Measurements from ENCODE around the gene EP400. TPM values are rescaled to one million over a fixed set of nuclear protein-coding genes. Genes with fewer than 3 reads are reported as not detected.

EP400 gene, protein sequence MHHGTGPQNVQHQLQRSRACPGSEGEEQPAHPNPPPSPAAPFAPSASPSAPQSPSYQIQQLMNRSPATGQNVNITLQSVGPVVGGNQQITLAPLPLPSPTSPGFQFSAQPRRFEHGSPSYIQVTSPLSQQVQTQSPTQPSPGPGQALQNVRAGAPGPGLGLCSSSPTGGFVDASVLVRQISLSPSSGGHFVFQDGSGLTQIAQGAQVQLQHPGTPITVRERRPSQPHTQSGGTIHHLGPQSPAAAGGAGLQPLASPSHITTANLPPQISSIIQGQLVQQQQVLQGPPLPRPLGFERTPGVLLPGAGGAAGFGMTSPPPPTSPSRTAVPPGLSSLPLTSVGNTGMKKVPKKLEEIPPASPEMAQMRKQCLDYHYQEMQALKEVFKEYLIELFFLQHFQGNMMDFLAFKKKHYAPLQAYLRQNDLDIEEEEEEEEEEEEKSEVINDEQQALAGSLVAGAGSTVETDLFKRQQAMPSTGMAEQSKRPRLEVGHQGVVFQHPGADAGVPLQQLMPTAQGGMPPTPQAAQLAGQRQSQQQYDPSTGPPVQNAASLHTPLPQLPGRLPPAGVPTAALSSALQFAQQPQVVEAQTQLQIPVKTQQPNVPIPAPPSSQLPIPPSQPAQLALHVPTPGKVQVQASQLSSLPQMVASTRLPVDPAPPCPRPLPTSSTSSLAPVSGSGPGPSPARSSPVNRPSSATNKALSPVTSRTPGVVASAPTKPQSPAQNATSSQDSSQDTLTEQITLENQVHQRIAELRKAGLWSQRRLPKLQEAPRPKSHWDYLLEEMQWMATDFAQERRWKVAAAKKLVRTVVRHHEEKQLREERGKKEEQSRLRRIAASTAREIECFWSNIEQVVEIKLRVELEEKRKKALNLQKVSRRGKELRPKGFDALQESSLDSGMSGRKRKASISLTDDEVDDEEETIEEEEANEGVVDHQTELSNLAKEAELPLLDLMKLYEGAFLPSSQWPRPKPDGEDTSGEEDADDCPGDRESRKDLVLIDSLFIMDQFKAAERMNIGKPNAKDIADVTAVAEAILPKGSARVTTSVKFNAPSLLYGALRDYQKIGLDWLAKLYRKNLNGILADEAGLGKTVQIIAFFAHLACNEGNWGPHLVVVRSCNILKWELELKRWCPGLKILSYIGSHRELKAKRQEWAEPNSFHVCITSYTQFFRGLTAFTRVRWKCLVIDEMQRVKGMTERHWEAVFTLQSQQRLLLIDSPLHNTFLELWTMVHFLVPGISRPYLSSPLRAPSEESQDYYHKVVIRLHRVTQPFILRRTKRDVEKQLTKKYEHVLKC (N-terminal part only)
- total RNA-seq, result 10 to 100 TPM; 39.9 to 45.5 TPM

DNA sequence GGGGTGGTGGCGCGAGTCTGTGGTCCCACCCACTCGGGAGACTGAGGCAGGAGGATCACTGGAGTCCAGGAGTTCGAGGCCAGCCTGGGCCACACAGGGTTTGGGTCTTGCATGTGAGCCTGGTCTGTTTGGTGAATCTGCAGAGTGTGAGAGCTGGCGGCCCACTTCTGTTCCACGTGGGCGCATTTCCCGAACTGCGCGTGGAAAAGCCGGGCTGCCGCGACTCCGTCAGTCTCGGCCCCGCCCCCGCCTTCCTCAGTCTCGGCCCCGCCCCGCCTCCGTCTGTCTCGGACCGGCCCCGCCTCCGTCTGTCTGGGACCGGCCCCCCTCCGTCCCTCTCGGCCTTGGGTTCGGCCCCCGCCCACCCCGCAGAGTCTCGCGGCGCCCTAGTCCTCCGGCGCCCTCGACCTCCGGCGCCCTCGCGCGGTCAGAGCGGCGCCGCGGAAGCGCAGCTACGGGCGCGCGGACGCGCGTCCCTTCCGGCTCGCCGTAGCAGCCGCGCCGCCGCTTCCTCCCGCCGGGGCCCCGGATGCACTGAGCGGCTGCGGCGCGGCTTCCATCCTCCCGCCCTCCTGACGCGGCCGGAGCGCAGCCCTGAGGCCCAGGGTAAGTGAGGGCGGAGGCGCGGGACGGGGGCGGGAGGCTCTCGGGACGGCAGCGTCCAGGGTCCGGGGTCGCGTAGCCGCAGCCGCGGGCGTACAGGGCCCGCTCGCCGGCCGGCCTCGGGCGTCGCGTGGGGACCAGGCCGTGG, at the start of gene EP400:
EP400 (plus strand) TSS at position 512 of the 751 bp plus-strand sequence. CDS start 10,678 bp downstream, outside the sequence.
- Mint-ChIP-seq H3K36me3 (peaks cover 4% of the 10 kb centered on the region), H3K27me3 (no peaks in the 10 kb centered on the region), H3K4me1 (ENCODE audit: low read depth) (peaks cover 33% of the 10 kb centered on the region), H3K9me3 (no peaks in the 10 kb centered on the region), H3K27ac (peak within 1 kb of the TSS; percentile 87), H3K4me3 (peak within 1 kb of the TSS; percentile 91)
- intact Hi-C loops (cut with micrococcal nuclease), result loop anchor here (1.0 to 10.0 kb wide), 4 partner anchors 20 to 538 kb away; partner anchors contain the start of gene PUS1
- ChIA-PET POLR2A (interaction anchor here (1.1 to 1.6 kb wide), 2 partner anchors 20 to 22 kb away, joined by 4 to 5 read pairs; partner anchors contain the start of gene PUS1), CTCF (interaction anchor here (0.7 to 0.8 kb wide), 2 partner anchors 98 to 145 kb away, joined by 3 read pairs; no protein-coding TSS in a partner anchor)
- DNase-seq, result peak; percentile 95

DNA sequence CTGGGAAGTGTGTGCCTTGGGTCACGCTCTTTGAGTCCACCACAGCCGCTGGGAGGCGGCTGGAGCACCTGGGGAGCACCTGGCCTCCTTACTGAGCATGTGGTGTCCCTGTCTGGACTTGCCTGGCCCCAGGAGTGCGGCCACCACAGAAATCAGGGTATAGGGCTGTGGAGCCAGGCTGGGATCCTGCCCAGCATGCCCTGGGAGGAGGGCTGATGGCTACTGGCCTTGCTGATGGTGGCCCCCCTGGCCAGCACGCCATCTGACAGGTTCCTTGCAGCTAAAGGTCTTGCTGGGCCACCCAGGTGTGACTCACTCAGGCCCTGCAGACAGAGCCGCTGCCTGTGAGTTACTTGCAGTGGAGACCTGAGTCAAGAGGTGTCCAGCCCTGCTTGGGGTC, 49.3 kb upstream of the EP400 start:
- ChIA-PET POLR2A (no interaction called here), CTCF (no interaction called here)
- DNase-seq, result no peak
- peaks cover 19% of the 10 kb centered on the region for H3K4me1 Mint-ChIP-seq (ENCODE audit: low read depth)
- H3K36me3 Mint-ChIP-seq, result no peaks in the 10 kb centered on the region
- no peak overlapping the region for H3K4me3 Mint-ChIP-seq
- intact Hi-C loops (cut with micrococcal nuclease), result no loop called here
- H3K27ac Mint-ChIP-seq, result no peak overlapping the region
- H3K27me3 Mint-ChIP-seq, result no peaks in the 10 kb centered on the region
- H3K9me3 Mint-ChIP-seq, result no peaks in the 10 kb centered on the region

DNA sequence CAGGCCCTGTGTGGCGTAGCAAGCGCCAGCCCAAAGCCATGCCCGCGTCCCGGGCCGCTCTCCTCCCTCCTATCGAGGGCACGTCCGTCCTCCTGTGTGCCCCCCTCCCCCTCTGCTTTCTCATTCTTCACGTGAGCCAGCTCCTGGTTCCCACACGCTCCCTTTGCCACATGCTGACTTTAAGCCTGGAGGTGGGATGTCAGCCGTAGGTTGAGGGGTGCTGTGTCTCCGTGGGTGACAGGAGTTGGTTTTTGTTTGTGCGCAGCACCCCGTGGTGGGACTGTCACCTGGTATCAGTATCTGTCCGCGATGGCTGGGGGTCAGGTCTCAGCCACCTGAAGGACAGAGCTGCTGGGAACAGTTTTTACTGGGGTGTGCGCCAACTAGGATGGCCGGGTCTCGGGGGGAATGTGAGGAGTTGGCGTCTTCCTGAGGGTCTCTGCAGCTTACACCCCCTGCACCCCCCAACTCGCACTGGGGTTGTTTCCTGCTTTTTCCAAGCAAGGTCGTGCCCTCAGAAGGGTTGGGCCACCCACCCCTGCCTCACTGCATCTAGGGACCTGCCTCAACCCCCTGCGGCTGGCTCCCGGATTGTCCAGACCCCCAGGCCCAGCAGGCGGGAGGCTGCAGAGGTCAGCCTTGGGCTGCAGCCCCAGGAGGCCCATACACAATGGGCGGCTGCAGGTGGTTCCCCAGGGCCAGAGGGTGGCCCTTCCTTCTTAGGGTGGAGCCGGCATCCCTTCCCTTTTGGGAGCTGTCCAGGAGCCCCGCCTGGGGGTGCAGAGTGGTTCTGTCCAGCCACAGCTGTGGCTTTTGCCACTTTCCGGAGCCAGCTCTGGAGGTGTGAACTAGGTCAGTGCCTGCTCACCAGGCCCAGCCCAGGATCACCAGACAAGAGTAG, 48.1 kb upstream of the EP400 start:
- POLR2A ChIA-PET, result no interaction called here
- no peak overlapping the region for H3K27ac Mint-ChIP-seq
- no peak overlapping the region for H3K4me3 Mint-ChIP-seq
- H3K4me1 Mint-ChIP-seq (ENCODE audit: low read depth), result peaks cover 17% of the 10 kb centered on the region
- no peaks in the 10 kb centered on the region for H3K36me3 Mint-ChIP-seq
- intact Hi-C loops (cut with micrococcal nuclease), result no loop called here
- no peak for DNase-seq
- CTCF ChIA-PET, result no interaction called here
- no peaks in the 10 kb centered on the region for H3K27me3 Mint-ChIP-seq
- H3K9me3 Mint-ChIP-seq, result no peaks in the 10 kb centered on the region

DNA sequence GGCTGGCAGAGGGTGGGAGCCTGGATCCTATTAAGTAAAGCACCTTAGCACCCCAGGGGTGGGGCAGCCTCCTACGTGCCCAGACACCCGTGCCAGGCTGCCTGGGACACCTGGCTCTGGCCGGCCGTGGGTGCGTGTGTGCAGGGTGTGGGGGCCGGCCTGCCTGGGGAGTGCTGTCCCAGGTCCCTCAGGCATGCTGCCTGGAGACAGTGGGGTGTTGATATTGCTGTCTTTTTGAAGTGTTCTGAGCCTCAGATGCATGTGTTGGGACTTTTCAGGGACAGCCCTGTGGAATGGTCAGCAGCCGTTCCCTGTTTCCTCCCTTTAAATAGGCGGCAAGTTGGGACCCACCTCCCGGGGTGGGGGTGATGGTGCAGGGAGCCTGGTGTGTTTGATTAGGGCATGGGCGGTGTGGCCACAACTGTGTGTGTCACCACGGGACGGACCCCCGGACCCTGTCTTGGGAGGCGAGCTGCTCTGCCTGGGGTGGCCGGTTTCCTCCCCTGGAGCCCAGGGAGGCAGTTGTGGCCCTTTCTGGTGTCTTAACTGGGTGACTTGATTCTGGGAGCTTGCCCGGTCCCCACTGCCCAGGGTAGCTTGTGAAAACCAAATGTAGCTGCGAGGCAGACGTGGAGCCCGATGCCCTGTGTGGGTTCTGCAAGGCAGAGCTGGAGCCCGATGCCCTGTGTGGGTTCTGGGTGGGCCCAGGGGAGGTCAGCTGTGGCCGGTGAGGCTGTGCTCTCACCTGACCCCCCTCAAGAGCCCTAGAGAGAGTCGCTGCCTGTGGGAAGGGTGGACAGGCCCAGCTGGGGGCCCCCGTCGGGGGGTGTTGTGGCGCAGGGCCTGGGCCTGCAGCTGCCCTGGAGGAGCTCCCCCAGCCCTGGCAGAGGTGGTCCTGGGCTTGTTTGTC, 47.2 kb upstream of the EP400 start:
- intact Hi-C loops (cut with micrococcal nuclease), result no loop called here
- H3K4me3 Mint-ChIP-seq, result no peak overlapping the region
- ChIA-PET POLR2A (interaction anchor here (0.6 kb wide), 1 partner anchor 11 kb away, joined by 3 read pairs; no protein-coding TSS in a partner anchor), CTCF (no interaction called here)
- H3K27ac Mint-ChIP-seq, result no peak overlapping the region
- no peaks in the 10 kb centered on the region for H3K36me3 Mint-ChIP-seq
- H3K27me3 Mint-ChIP-seq, result no peaks in the 10 kb centered on the region
- H3K9me3 Mint-ChIP-seq, result no peaks in the 10 kb centered on the region
- peaks cover 12% of the 10 kb centered on the region for H3K4me1 Mint-ChIP-seq (ENCODE audit: low read depth)
- DNase-seq, result no peak

DNA sequence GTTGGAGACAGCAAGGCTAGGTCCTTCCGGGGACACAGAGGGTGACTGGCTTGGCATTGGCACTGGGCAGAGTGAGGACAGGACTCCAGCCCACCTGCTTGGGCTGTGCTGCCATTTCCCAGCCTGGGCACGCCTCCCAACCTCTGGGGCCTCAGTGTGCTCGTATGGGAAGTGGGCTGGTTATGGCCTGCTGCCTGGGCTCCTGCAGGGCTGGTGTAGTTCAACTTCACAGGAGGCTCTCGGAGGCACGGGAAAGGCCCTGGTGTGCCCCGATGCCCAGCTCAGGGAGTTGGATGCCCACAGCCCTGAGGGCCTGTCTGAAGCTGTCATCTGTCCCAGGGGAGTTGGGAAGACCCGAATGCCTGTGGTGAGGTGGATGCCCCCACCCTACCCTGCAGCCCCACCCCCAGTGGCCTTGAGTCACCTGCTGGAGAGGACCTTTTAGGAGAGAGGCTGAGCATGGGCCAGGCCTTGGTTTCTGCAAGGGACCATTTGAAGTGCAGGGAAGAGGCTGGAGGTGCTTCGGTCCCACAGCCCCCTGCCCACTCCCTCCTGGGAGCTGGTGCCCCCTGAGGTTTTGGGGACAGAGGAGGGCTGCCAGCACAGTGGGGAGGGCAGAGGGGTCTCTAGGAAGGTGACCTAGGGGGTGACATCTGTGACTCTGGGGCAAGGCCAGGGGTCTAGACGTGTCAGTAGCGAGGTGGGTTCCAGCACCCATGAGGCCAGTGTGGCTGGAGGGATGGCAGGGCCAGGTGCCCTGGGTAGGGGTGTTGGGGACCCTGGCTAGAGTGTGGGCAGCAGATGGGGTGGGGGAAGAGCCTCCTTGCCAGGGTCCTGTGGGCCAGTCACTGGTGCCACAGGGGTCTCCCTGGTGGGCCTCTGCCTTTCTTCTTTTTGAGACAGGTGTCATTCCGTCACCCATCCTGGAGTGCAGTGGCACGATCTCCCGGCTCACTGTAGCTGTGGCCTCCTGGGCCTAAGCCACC, 46.2 kb upstream of the EP400 start:
- Mint-ChIP-seq H3K4me3 (no peak overlapping the region), H3K27ac (no peak overlapping the region), H3K36me3 (no peaks in the 10 kb centered on the region), H3K9me3 (no peaks in the 10 kb centered on the region), H3K4me1 (ENCODE audit: low read depth) (peaks cover 12% of the 10 kb centered on the region), H3K27me3 (no peaks in the 10 kb centered on the region)
- CTCF ChIA-PET, result no interaction called here
- intact Hi-C loops (cut with micrococcal nuclease), result no loop called here
- no peak for DNase-seq
- POLR2A ChIA-PET, result interaction anchor here (0.6 kb wide), 1 partner anchor 10 kb away, joined by 3 read pairs; no protein-coding TSS in a partner anchor

DNA sequence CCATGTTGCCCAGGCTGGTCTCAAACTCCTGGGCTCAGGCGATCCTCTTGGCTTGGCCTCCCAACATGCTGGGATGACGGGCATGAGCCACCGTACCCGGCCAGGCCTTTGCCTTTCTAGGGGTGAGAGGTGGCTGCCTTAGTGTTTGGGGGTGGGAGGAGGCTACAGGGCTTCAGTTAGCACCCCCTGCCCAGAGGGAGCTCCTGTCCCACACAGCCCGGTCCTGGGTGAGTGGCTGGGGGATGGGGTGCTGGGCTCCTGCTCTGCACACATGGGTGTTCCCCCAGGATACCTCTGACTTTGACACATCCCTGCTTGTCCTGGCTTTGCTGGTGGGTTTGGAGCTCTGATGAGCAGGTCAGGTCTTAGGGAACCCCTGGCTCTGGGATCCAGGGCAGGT, 45.4 kb upstream of the EP400 start:
- ChIA-PET CTCF (no interaction called here), POLR2A (no interaction called here)
- no peak overlapping the region for H3K27ac Mint-ChIP-seq
- no peak overlapping the region for H3K4me3 Mint-ChIP-seq
- H3K27me3 Mint-ChIP-seq, result no peaks in the 10 kb centered on the region
- no peaks in the 10 kb centered on the region for H3K36me3 Mint-ChIP-seq
- DNase-seq, result no peak
- H3K4me1 Mint-ChIP-seq (ENCODE audit: low read depth), result peaks cover 12% of the 10 kb centered on the region
- intact Hi-C loops (cut with micrococcal nuclease), result no loop called here
- no peaks in the 10 kb centered on the region for H3K9me3 Mint-ChIP-seq

DNA sequence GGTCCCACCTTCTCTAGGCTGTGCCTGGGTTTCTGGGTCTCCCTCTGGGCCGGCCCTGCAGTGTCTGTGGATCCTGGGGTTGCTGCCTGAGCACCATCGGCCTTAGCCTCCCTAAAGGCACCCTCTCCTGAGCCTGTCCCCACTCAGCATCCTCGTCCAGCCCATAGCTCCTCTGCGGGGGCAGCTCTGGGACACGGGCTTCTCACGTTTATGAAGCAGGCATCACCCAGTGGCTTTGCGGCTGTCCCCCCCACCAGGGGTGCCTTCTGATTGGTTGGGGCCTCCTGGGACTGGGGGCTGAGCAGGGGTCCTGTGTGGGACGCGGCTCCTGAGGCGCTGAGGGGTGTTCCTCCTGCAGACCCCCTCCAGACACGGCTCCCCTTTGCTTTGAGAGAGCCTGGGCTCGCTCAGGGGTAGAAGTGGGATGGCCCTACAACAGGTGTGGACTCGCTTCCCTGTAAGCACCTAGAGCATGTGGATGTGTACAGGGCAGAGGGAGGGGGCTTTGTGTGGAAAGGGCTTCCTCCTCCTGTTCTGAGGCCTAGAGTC, 44.6 kb upstream of the EP400 start:
- Mint-ChIP-seq H3K4me1 (ENCODE audit: low read depth) (peaks cover 10% of the 10 kb centered on the region), H3K27ac (no peak overlapping the region), H3K36me3 (no peaks in the 10 kb centered on the region), H3K9me3 (no peaks in the 10 kb centered on the region), H3K27me3 (no peaks in the 10 kb centered on the region), H3K4me3 (no peak overlapping the region)
- intact Hi-C loops (cut with micrococcal nuclease), result no loop called here
- DNase-seq, result no peak
- ChIA-PET POLR2A (no interaction called here), CTCF (no interaction called here)

DNA sequence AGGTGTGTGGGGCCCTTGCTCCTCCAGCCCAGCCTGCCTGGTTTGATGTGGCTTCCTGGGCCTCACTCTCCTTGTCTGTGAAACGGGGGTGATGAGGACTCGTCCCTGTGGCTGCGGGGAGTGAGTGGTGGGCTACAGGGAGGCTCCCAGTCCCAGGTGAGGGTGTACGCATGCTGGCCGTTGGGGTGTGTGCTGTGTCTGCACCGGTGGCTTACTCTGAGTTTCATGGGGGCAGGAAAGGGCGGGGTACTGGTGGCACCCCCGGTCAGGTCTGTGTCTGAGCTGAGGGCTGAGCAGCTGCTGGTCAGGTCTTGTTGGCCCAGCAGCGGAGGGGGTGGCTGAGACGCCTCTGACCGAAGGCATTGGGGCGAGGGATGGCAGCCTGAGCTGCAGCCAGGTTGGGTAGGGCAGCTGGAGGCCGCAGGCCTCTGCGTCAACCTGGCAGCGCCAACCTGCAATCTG, 44.1 kb upstream of the EP400 start:
- Mint-ChIP-seq H3K4me3 (no peak overlapping the region), H3K27ac (no peak overlapping the region), H3K36me3 (no peaks in the 10 kb centered on the region), H3K4me1 (ENCODE audit: low read depth) (peaks cover 10% of the 10 kb centered on the region), H3K27me3 (no peaks in the 10 kb centered on the region), H3K9me3 (no peaks in the 10 kb centered on the region)
- intact Hi-C loops (cut with micrococcal nuclease), result no loop called here
- no peak for DNase-seq
- POLR2A ChIA-PET, result no interaction called here
- CTCF ChIA-PET, result no interaction called here

DNA sequence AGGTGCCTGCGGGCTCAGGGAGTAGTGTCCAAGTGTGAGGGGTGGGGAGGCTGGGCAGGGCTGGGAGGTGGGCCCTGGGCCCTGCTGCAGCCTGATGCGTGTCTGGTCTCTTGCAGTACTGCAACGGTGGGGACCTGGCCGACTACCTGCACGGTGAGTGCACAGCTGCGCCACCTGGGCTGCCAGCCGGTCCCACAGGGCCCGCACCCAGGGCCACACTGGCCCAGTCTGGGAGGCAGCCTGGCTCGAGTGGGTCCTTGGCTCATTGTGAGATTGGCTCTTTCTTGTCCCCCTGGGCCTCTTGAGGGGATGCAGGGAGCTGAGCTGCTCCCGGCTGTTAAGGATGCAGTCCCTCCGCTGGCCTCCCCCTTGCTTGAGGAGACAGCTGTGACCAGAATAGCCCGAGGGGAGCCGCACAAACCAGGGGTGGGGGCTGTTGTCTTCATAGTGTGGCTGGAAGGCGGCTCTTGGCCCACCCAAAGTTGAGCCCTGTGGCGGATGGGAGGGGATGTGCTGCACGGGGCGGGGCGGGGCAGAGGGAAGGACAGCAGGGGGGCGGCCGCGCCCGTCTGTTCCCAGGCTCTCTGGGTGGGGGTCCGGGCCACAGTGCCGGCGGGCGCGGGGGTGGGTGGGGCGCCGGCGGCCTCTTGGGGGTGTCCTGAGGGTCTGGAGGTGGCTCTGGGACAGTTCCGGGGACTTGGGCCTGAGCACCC, 42.2 kb upstream of the EP400 start:
- Mint-ChIP-seq H3K4me1 (ENCODE audit: low read depth) (peaks cover 10% of the 10 kb centered on the region), H3K9me3 (no peaks in the 10 kb centered on the region), H3K27ac (no peak overlapping the region), H3K36me3 (no peaks in the 10 kb centered on the region), H3K4me3 (no peak overlapping the region), H3K27me3 (no peaks in the 10 kb centered on the region)
- intact Hi-C loops (cut with micrococcal nuclease), result no loop called here
- ChIA-PET POLR2A (no interaction called here), CTCF (no interaction called here)
- no peak for DNase-seq
